ENCODE data around the gene CCL15.

The CCL15 gene

DNA sequence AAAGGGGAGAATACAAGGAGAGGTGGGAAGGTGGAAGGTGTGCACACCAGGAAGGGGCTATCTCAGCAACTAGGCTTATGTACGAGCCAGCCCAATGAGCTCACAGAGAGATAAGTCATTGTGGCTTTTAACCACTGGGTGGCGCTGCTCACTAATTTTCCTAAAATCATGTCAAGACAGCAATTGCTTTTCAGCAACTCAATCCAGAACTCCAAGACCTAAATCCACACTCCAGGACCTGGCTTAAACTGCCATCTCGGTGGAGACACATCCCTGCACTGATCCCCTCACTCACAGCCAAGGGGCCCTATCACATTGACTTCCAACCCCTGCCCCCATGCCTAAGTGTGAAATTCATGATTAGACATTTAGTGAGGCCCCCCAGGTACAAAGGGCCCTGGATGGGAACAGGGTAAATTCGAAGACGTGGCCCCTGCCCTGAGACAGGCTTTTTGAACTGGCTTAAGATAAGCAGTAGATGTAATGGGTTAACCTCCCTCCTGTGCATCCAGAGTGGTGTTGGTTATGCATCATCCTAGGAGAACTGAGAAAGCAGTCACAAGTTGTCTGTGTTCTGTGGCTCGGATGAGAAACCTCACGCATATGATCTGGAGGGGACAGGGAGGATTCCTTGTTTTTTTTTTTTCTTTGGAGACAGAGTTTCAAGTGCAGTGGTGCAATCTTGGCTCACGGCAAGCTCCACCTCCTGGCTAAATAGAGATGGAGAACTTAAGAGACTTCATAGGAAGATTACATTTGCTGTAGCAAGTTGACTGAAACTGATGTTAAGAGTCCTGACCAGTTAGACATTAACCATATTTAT is 31.6 kb downstream of the CCL15 start:
- no peak for DNase-seq (ENCODE audit: insufficient read length, low spot score)
- no peak for FAIRE-seq
- TF ChIP-seq, protein P1, sequence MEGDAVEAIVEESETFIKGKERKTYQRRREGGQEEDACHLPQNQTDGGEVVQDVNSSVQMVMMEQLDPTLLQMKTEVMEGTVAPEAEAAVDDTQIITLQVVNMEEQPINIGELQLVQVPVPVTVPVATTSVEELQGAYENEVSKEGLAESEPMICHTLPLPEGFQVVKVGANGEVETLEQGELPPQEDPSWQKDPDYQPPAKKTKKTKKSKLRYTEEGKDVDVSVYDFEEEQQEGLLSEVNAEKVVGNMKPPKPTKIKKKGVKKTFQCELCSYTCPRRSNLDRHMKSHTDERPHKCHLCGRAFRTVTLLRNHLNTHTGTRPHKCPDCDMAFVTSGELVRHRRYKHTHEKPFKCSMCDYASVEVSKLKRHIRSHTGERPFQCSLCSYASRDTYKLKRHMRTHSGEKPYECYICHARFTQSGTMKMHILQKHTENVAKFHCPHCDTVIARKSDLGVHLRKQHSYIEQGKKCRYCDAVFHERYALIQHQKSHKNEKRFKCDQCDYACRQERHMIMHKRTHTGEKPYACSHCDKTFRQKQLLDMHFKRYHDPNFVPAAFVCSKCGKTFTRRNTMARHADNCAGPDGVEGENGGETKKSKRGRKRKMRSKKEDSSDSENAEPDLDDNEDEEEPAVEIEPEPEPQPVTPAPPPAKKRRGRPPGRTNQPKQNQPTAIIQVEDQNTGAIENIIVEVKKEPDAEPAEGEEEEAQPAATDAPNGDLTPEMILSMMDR (IDR thresholded peaks at IDR 0.05; ENCODE audit: insufficient read depth, missing control alignments): peak; percentile 96

DNA sequence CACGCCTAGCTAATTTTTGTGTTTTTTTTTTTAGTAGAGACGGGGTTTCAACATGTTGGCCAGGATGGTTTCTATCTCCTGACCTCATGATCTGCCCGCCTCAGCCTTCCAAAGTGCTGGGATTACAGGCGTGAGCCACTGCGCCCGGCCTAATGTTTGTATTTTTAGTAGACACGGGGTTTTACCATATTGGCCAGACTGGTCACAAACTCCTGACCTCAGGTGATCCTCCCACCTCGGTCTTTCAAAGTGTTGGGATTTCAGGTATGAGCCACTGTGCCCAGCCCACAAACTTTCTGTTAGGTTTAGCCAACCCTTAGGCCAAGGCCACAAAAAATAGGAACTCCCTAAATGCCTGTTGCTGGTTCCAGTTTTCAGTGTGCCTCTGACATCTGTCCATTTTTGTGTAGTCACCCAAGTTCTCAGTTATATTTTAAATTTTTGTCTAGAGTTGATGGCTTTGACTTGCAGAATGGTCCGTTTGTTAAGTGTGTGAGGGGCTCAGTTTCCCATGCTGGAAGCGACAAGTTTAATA is 32.8 kb downstream of the CCL15 start:
- DNase-seq (ENCODE audit: insufficient read length, low spot score) (no peak), FAIRE-seq (no peak)
- TF ChIP-seq, protein P1 (IDR thresholded peaks at IDR 0.05; ENCODE audit: insufficient read depth, missing control alignments): no peak

DNA sequence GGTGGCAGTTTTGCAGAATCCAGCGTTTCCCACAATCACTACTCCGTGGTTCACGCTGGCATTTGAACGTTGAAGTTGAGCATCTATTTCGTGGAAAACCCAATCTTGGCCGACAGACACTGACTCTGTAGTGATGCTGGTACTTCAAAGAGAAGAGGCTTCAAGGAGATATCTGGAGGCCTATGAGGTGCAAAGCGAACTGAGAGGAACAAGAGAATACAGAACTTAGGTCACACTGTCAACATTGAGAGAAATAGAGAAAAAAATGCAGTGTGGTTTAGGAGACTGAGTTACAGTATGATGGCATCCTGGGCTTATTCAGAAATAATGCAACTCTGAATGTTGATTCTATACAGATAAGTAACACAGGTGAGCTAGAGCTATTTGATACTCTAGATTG is 36.1 kb downstream of the CCL15 start:
- FAIRE-seq (no peak), DNase-seq (ENCODE audit: insufficient read length, low spot score) (no peak)
- TF ChIP-seq, protein P1 (IDR thresholded peaks at IDR 0.05; ENCODE audit: insufficient read depth, missing control alignments): no peak

DNA sequence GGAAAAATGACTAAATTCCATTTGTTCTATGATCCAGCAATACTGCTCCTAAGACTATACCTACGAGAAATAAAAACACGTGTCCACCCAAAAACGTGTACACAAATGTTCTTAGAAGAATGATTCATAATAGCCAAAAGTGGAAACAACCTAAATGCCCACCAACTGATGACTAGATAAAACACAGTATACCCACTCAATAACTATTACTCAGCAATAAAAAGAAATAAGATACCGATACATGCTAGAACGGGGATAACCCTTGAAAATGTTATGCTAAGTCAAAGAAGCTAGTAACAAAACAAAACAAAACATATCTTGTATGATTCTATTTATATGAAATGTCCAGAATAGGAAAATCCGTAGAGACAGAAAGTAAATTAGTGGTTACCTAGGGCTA is 37.7 kb downstream of the CCL15 start:
- FAIRE-seq (no peak), DNase-seq (ENCODE audit: insufficient read length, low spot score) (no peak)
- TF ChIP-seq, protein P1 (IDR thresholded peaks at IDR 0.05; ENCODE audit: insufficient read depth, missing control alignments): no peak

DNA sequence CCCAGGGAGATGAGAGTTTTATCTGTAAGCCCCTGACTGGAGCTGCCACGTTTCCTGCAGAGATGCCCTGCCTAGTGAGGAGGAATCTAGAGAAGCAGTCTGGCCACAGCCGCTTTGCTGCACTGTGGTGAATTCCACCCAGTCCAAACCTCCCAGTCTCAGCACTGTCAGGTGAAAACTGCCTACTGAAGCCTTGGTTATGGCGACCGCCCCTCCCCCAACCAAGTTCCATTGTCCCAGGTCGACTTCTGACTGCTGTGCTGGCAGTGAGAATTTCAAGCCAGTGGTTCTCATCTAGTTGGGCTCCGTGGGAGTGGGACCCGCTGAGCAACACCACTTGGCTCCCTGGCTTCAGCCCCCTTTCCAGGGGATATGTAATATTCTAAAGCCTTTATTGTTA is 47.6 kb downstream of the CCL15 start:
- DNase-seq (ENCODE audit: insufficient read length, low spot score) (no peak), FAIRE-seq (no peak)
- TF ChIP-seq, protein P1 (IDR thresholded peaks at IDR 0.05; ENCODE audit: insufficient read depth, missing control alignments): no peak

DNA sequence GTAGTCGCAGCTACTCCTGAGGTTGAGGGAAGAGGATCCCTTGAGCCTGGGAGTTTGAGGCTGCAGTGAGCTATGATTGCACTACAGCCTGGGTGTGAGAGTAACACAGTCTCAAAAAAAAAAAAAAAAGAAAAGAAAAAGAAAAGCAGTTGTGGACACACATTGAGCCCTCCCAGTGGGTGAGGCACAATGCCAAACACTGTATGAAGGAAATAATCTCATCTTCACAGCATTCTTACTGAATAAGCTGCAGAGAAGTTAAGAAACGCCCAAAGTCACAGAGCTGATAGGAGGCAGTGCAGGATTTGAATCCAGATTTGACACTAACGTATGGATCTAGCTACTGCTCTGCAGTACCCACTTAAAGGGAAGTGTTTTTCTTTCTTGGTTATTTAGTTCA is 52.0 kb downstream of the CCL15 start:
- TF ChIP-seq, protein P1 (IDR thresholded peaks at IDR 0.05; ENCODE audit: insufficient read depth, missing control alignments): no peak
- no peak for DNase-seq (ENCODE audit: insufficient read length, low spot score)
- no peak for FAIRE-seq

DNA sequence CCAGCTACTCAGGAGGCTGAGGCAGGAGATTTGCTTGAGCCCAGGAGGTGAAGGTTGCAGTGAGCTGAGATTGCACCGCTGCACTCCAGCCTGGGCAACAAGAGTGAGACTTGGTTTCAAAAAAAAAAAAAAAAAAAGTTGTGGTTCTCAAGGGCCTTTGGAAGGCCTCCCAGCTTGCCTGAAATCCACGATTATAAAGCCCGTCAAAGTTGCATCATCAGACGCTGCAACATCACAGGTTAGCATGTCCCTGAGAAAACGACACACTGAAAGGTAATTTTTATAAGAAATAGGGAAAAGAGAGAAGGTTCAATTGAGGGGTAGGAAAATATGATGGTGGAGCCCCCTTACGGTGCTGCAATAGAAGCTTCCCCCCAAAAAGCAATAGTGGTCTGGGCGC is 53.3 kb downstream of the CCL15 start:
- FAIRE-seq (no peak), DNase-seq (ENCODE audit: insufficient read length, low spot score) (no peak)
- TF ChIP-seq, protein P1 (IDR thresholded peaks at IDR 0.05; ENCODE audit: insufficient read depth, missing control alignments): no peak
